GM19397 (cell line): ENCODE data around the gene EFCAB5.
"Not testable (repeated sequence)": the region's sequence is repeated elsewhere in the genome, so short reads cannot be mapped to it uniquely, and the experiment has no call there.

Source experiments
- ATAC-seq: cut with Tn5 transposase; IDR thresholded peaks from one replicate; pipeline ENCODE4 v1.9.1; 2021; ENCODE audit warnings: mild to moderate bottlenecking, moderate library complexity; ENCODE audit not compliant: unreplicated experiment

The EFCAB5 gene

GRCh38 chr17:29941334-29941733 is at the start of gene EFCAB5:
EFCAB5 (plus strand) TSS chr17:29941634; CDS start chr17:29941797, 163 bp downstream.
- no peak for ATAC-seq

- no peak for ATAC-seq
These were observed 49.2 kb upstream of the EFCAB5 start for GRCh38 chr17:29892201-29892600.

GRCh38 chr17:29897136-29897535 is 44.3 kb upstream of the EFCAB5 start:
- ATAC-seq = not testable (repeated sequence)

- ATAC-seq = no peak
These were observed 38.0 kb upstream of the EFCAB5 start for GRCh38 chr17:29903471-29903870.

- no peak for ATAC-seq
These were observed 36.2 kb upstream of the EFCAB5 start for GRCh38 chr17:29905086-29905878.

GRCh38 chr17:29905879-29906167 is 35.6 kb upstream of the EFCAB5 start:
- no peak for ATAC-seq

GRCh38 chr17:29906969-29907368 is 34.5 kb upstream of the EFCAB5 start:
- no peak for ATAC-seq

- no peak for ATAC-seq
These were observed 32.0 kb upstream of the EFCAB5 start for GRCh38 chr17:29909236-29910003.

- ATAC-seq = no peak
These were observed 29.7 kb upstream of the EFCAB5 start for GRCh38 chr17:29911641-29912177.

GRCh38 chr17:29914819-29915537 is 26.5 kb upstream of the EFCAB5 start:
- ATAC-seq = no peak

- ATAC-seq = no peak
These were observed 23.4 kb upstream of the EFCAB5 start for GRCh38 chr17:29918016-29918415.

GRCh38 chr17:29918922-29919856 is 22.2 kb upstream of the EFCAB5 start:
- no peak for ATAC-seq

- ATAC-seq = no peak
These were observed 16.6 kb upstream of the EFCAB5 start for GRCh38 chr17:29924786-29925185.

- no peak for ATAC-seq
These were observed 13.9 kb upstream of the EFCAB5 start for GRCh38 chr17:29927546-29927945.

GRCh38 chr17:29929006-29929532 is 12.4 kb upstream of the EFCAB5 start:
- no peak for ATAC-seq

GRCh38 chr17:29929533-29930408 is 11.7 kb upstream of the EFCAB5 start, which contains the start of gene SSH2:
SSH2 (minus strand) TSS chr17:29930228; CDS start chr17:29930000, 228 bp downstream.
- ATAC-seq = peak; percentile 58

- no peak for ATAC-seq
These were observed 10.9 kb upstream of the EFCAB5 start for GRCh38 chr17:29930409-29931010.

- peak; percentile 70 for ATAC-seq
These were observed 10.1 kb upstream of the EFCAB5 start for GRCh38 chr17:29931231-29931932.
